Liver (tissue), 9 donors: ENCODE measurements around the gene GABBR2. TPM values are rescaled to one million over a fixed set of nuclear protein-coding genes. Genes with fewer than 3 reads are reported as not detected.

Experiments used
- DNase-seq: peaks from one replicate; pipeline ENCODE4 v3.0.0-alpha.2; 2017; ENCODE audit warnings: low spot score
- H3K27ac ChIP-seq, 2 donors: one replicate each; pipeline ENCODE4 v1.7.0; 2013; ENCODE audit warnings: inconsistent platforms in 2 of 2, low read length in 2 of 2, control low read depth in 1 of 2, low read depth in 1 of 2, mild to moderate bottlenecking in 1 of 2
- H3K27me3 ChIP-seq, 4 donors: one replicate each; pipeline versions ENCODE4 v1.6.1 to v1.7.0; 2013; ENCODE audit warnings: low read length in 3 of 4, inconsistent platforms in 1 of 4, mild to moderate bottlenecking in 1 of 4, moderate library complexity in 1 of 4; ENCODE audit not compliant: control insufficient read depth in 4 of 4, insufficient read depth in 4 of 4
- H3K36me3 ChIP-seq, 4 donors: one replicate each; pipeline versions ENCODE4 v1.6.1 to v1.7.0; 2013; ENCODE audit warnings: low read length in 3 of 4, mild to moderate bottlenecking in 3 of 4, low read depth in 1 of 4, moderate library complexity in 1 of 4; ENCODE audit not compliant: control insufficient read depth in 4 of 4, insufficient read depth in 3 of 4
- H3K4me1 ChIP-seq, 4 donors: one replicate each; pipeline versions ENCODE4 v1.6.1 to v1.7.0; 2013; ENCODE audit warnings: low read length in 3 of 4, mild to moderate bottlenecking in 3 of 4, moderate library complexity in 1 of 4; ENCODE audit not compliant: control insufficient read depth in 4 of 4, insufficient read depth in 4 of 4
- H3K4me3 ChIP-seq, 3 donors: one replicate each; pipeline versions ENCODE4 v1.6.1 to v1.7.0; 2013; ENCODE audit warnings: low read length in 3 of 3, control low read depth in 1 of 3, low read depth in 1 of 3, mild to moderate bottlenecking in 1 of 3
- H3K9ac ChIP-seq, 2 donors: one replicate each; pipeline ENCODE4 v1.7.0; 2013; ENCODE audit warnings: low read length in 2 of 2, mild to moderate bottlenecking in 2 of 2, moderate library complexity in 2 of 2, control low read depth in 1 of 2, low read depth in 1 of 2
- H3K9me3 ChIP-seq, 4 donors: one replicate each; pipeline versions ENCODE4 v1.6.1 to v1.7.0; 2013; ENCODE audit warnings: low read length in 3 of 4; ENCODE audit not compliant: control insufficient read depth in 4 of 4
- ATF3 ChIP-seq: IDR thresholded peaks from 2 replicates; pipeline ENCODE4 v1.6.1; 2016; ENCODE audit warnings: antibody characterized with exemption
- CTCF ChIP-seq: fragments of 150-350 bp; IDR thresholded peaks from 2 replicates; pipeline ENCODE4 v1.5.1; 2017; ENCODE audit warnings: improper control_type of control experiment, low read depth, low read length; ENCODE audit not compliant: missing input control
- EGR1 ChIP-seq, 2 donors: IDR thresholded peaks; 2 replicates each; pipeline ENCODE4 v1.6.1; 2016 to 2018; ENCODE audit warnings: antibody characterized with exemption in 2 of 2, low read depth in 2 of 2
- FOXA1 ChIP-seq: IDR thresholded peaks from 2 replicates; pipeline ENCODE4 v1.6.1; 2016; ENCODE audit warnings: antibody characterized with exemption
- FOXA2 ChIP-seq: IDR thresholded peaks from 2 replicates; pipeline ENCODE4 v1.6.1; 2016; ENCODE audit warnings: antibody characterized with exemption
- GABPA ChIP-seq, 2 donors: IDR thresholded peaks in 1 of 2; conservative IDR thresholded peaks in 1 of 2; 2 replicates each; pipeline ENCODE4 v1.6.1; 2016; ENCODE audit warnings: antibody characterized with exemption in 2 of 2, mild to moderate bottlenecking in 1 of 2, moderate library complexity in 1 of 2
- HNF4A ChIP-seq, 2 donors: conservative IDR thresholded peaks; 2 replicates each; pipeline ENCODE4 v1.6.1; 2016; ENCODE audit warnings: antibody characterized with exemption in 2 of 2, mild to moderate bottlenecking in 2 of 2
- HNF4G ChIP-seq: IDR thresholded peaks from 2 replicates; pipeline ENCODE4 v1.6.1; 2016; ENCODE audit warnings: antibody characterized with exemption
- JUND ChIP-seq, 2 donors: IDR thresholded peaks; 2 replicates each; pipeline ENCODE4 v1.6.1; 2016; ENCODE audit warnings: antibody characterized with exemption in 2 of 2
- MAX ChIP-seq: IDR thresholded peaks from 2 replicates; pipeline ENCODE4 v1.6.1; 2016; ENCODE audit warnings: antibody characterized with exemption
- REST ChIP-seq: IDR thresholded peaks from 2 replicates; pipeline ENCODE4 v1.6.1; 2016; ENCODE audit warnings: antibody characterized with exemption, mild to moderate bottlenecking
- RXRA ChIP-seq, 2 donors: IDR thresholded peaks; 2 replicates each; pipeline ENCODE4 v1.6.1; 2017 to 2018; ENCODE audit warnings: antibody characterized with exemption in 2 of 2, mild to moderate bottlenecking in 1 of 2
- SP1 ChIP-seq: IDR thresholded peaks from 2 replicates; pipeline ENCODE4 v1.6.1; 2018; ENCODE audit warnings: antibody characterized with exemption, mild to moderate bottlenecking
- TAF1 ChIP-seq: conservative IDR thresholded peaks from 2 replicates; pipeline ENCODE4 v1.6.1; 2016; ENCODE audit warnings: antibody characterized with exemption, mild to moderate bottlenecking
- YY1 ChIP-seq: IDR thresholded peaks from 2 replicates; pipeline ENCODE4 v1.6.1; 2016; ENCODE audit warnings: antibody characterized with exemption, mild to moderate bottlenecking
- ZBTB33 ChIP-seq: IDR thresholded peaks from 2 replicates; pipeline ENCODE4 v1.6.1; 2016; ENCODE audit warnings: antibody characterized with exemption
- WGBS: extraction: QIAGEN DNeasy Blood & Tissue Kit; methylation state at CpG from one replicate; pipeline ENCODE4 v1.1.7; 2013; 5-methylcytosine and 5-hydroxymethylcytosine counted together
- polyA plus RNA-seq, 2 donors: library from polyadenylated mRNA; stranded (reverse) in 1 of 2; unstranded in 1 of 2; fragments of 200-250 nt in 1 of 2; fragments of >200 nt in 1 of 2; fragmentation: Nextera tagmentation in 1 of 2; extraction: Ambion mirVana in 1 of 2; gene quantifications; one replicate each; pipeline versions ENCODE4 v1.2.1 to v1.2.3, GENCODE V29; 2013 to 2015
- total RNA-seq, 2 donors: library from RNA; depleted of rRNA; stranded (reverse); fragments of >200 nt; gene quantifications; one replicate each; pipeline ENCODE4 v1.2.3, GENCODE V29; 2014
- donor health status: healthy.
- donor health status: healthy.
- donor health status: healthy.
- donor health status: healthy.
- donor health status: healthy.

GABBR2 gene
- total and polyA plus RNA-seq, 4 donors: 0.03 to 0.23 (median 0.08) TPM; not detected in 1

- Histone ChIP-seq H3K27me3 (no peaks in the 10 kb centered on the region), H3K9ac (no peak overlapping the region), H3K4me3 (no peak overlapping the region), H3K9me3 (peaks cover 2 to 5% (median 3%) of the 10 kb centered on the region in 4 donors), H3K4me1 (no peaks in the 10 kb centered on the region), H3K27ac (no peak overlapping the region), H3K36me3 (no peaks in the 10 kb centered on the region)
- DNase-seq: no peak
- 78% methylated on average over 2 of the region's 2 CpGs for WGBS
- TF ChIP-seq ZBTB33 (no peak), ATF3 (no peak), JUND (IDR thresholded peaks at IDR 0.05) (no peak), HNF4G (no peak), MAX (no peak), REST (no peak), GABPA (IDR thresholded peaks at IDR 0.05 in 1 of 2, conservative IDR thresholded peaks at IDR 0.05 in 1 of 2) (no peak), EGR1 (IDR thresholded peaks at IDR 0.05; ENCODE audit: low read depth in 2 of 2) (no peak), FOXA2 (no peak), YY1 (no peak)
These were observed 373.1 kb downstream of the GABBR2 start for GRCh38 chr9:98335661-98336060.

GRCh38 chr9:98334796-98335195, 373.9 kb downstream of the GABBR2 start:
- no peak overlapping the region for H3K27ac ChIP-seq
- no peaks in the 10 kb centered on the region for H3K36me3 ChIP-seq
- peaks cover under 1 to 5% (median 2%) of the 10 kb centered on the region in 4 donors for H3K9me3 ChIP-seq
- no peak for DNase-seq
- no peak overlapping the region for H3K4me3 ChIP-seq
- no peak overlapping the region for H3K9ac ChIP-seq
- no peaks in the 10 kb centered on the region for H3K4me1 ChIP-seq
- TF ChIP-seq ATF3 (no peak), EGR1 (IDR thresholded peaks at IDR 0.05; ENCODE audit: low read depth in 2 of 2) (no peak), SP1 (no peak), YY1 (no peak), CTCF (no peak), MAX (no peak), FOXA1 (no peak), TAF1 (no peak), ZBTB33 (no peak), RXRA (IDR thresholded peaks at IDR 0.05) (no peak), HNF4A (conservative IDR thresholded peaks at IDR 0.05) (no peak), REST (no peak), GABPA (IDR thresholded peaks at IDR 0.05 in 1 of 2, conservative IDR thresholded peaks at IDR 0.05 in 1 of 2) (no peak), HNF4G (no peak)
- H3K27me3 ChIP-seq: no peaks in the 10 kb centered on the region
- WGBS: 90% methylated on average over 3 of the region's 3 CpGs
